ENCODE data around the gene IL1A.

Gene IL1A

GRCh38 chr2:112817082-112817689 is 32.9 kb upstream of the IL1A start:
- TF ChIP-seq CTCF (IDR thresholded peaks at IDR 0.05; ENCODE audit: insufficient read depth, low read depth, low read length, missing control alignments): no peak
- H3K4me3 ChIP-seq (ENCODE audit: low read depth, low read length): no peak overlapping the region
- no peak for DNase-seq (ENCODE audit: low read depth)

- no peak for DNase-seq (ENCODE audit: low read depth)
- TF ChIP-seq CTCF (IDR thresholded peaks at IDR 0.05; ENCODE audit: insufficient read depth, low read depth, low read length, missing control alignments): no peak
- no peak overlapping the region for H3K4me3 ChIP-seq (ENCODE audit: low read depth, low read length)
These were observed 30.0 kb upstream of the IL1A start for GRCh38 chr2:112814278-112814677.

- no peak for DNase-seq (ENCODE audit: low read depth)
- no peak overlapping the region for H3K4me3 ChIP-seq (ENCODE audit: low read depth, low read length)
- no peak for TF ChIP-seq CTCF (IDR thresholded peaks at IDR 0.05; ENCODE audit: insufficient read depth, low read depth, low read length, missing control alignments)
These were observed 29.1 kb upstream of the IL1A start for GRCh38 chr2:112813280-112813966.

- TF ChIP-seq CTCF (IDR thresholded peaks at IDR 0.05; ENCODE audit: insufficient read depth, low read depth, low read length, missing control alignments): no peak
- H3K4me3 ChIP-seq (ENCODE audit: low read depth, low read length): no peak overlapping the region
- peak; percentile 77 for DNase-seq (ENCODE audit: low read depth)
These were observed 28.3 kb upstream of the IL1A start for GRCh38 chr2:112812318-112813267.

- no peak overlapping the region for H3K4me3 ChIP-seq (ENCODE audit: low read depth, low read length)
- no peak for TF ChIP-seq CTCF (IDR thresholded peaks at IDR 0.05; ENCODE audit: insufficient read depth, low read depth, low read length, missing control alignments)
- peak; percentile 76 for DNase-seq (ENCODE audit: low read depth)
These were observed 27.6 kb upstream of the IL1A start for GRCh38 chr2:112811841-112812306.

GRCh38 chr2:112811276-112811831 is 27.1 kb upstream of the IL1A start:
- DNase-seq (ENCODE audit: low read depth): no peak
- H3K4me3 ChIP-seq (ENCODE audit: low read depth, low read length): no peak overlapping the region
- no peak for TF ChIP-seq CTCF (IDR thresholded peaks at IDR 0.05; ENCODE audit: insufficient read depth, low read depth, low read length, missing control alignments)
